K562 (cell line): ENCODE data around the gene ANKRD13D. TPM values are rescaled to one million over a fixed set of nuclear protein-coding genes. Genes with fewer than 3 reads are reported as not detected.

Experiments
- ATAC-seq: fragments of 200-7000 bp; cut with Tn5 transposase; 3 replicates; pipeline ENCODE4 v1.9.1; 2020; ENCODE audit warnings: moderate library complexity
- BruUV-seq: library from RNA; stranded (reverse); fragments of 400-500 nt; replicated peaks from 2 replicates; lab custom pipeline; 2021; lab: Mats Ljungman, UMichigan
- CTCF ChIA-PET: fragments of 300-600 bp; formaldehyde crosslinking; extraction: SDS; loops from one replicate; lab custom pipeline; 2021; ENCODE audit warnings: low intra/inter-chr PET ratio; lab: Yijun Ruan, JAX
- POLR2A ChIA-PET: fragments of 300-600, 350-650 bp; sonication (Branson Sonifier 250); formaldehyde crosslinking; extraction: SDS; loops from one replicate; lab custom pipeline; 2021; ENCODE audit warnings: antibody characterized with exemption, inconsistent platforms; lab: Yijun Ruan, JAX
- DNase-seq, 4 experiments: peaks; one replicate each; pipeline versions ENCODE4 v3.0.0 to v3.0.0-alpha.2; 2011 to 2018; ENCODE audit warnings: low spot score in 3 of 4, mixed read lengths in 3 of 4; ENCODE audit errors: extremely low read depth in 1 of 4
- FAIRE-seq: peaks from 2 replicates; lab custom pipeline; 2011; peaks lifted over from hg19 to GRCh38; lab: Jason Lieb, UNC
- H2AFZ ChIP-seq: 2 replicates; pipeline ENCODE4 v1.6.0; 2011; ENCODE audit warnings: low read depth, low read length, control low read depth, inconsistent platforms
- H3K27ac ChIP-seq: fragments of 200-600 bp; 3 replicates; pipeline ENCODE4 v1.8.0; 2011; ENCODE audit warnings: low read depth, mild to moderate bottlenecking, control low read depth, inconsistent platforms, low read length, moderate library complexity, mixed read lengths; ENCODE audit errors: extremely low read depth
- H3K27me3 ChIP-seq, 2 experiments: fragments of 300-600 bp in 1 of 2; 2 replicates in 1 of 2; 3 replicates in 1 of 2; pipeline versions ENCODE4 v1.6.0 to v1.8.0; 2011; ENCODE audit warnings: inconsistent platforms in 2 of 2, low read length in 2 of 2, mild to moderate bottlenecking in 1 of 2, mixed read lengths in 1 of 2, moderate library complexity in 1 of 2; ENCODE audit not compliant: control insufficient read depth in 2 of 2, insufficient read depth in 2 of 2
- H3K36me3 ChIP-seq: fragments of 300-600 bp; 3 replicates; pipeline ENCODE4 v1.8.0; 2011; ENCODE audit warnings: mild to moderate bottlenecking, low read length, inconsistent platforms; ENCODE audit not compliant: control insufficient read depth, insufficient read depth
- H3K4me1 ChIP-seq, 2 experiments: fragments of 200-600 bp in 1 of 2; replicated peaks in 1 of 2; 2 replicates in 1 of 2; 3 replicates in 1 of 2; pipeline versions ENCODE4 v1.5.1 to v1.8.0; 2011; ENCODE audit warnings: inconsistent platforms in 2 of 2, low read length in 2 of 2, mild to moderate bottlenecking in 1 of 2, mixed read lengths in 1 of 2, moderate library complexity in 1 of 2; ENCODE audit not compliant: control insufficient read depth in 2 of 2, insufficient read depth in 2 of 2
- H3K4me2 ChIP-seq: 2 replicates; pipeline ENCODE4 v1.6.1; 2011; ENCODE audit warnings: low read length, control low read depth, inconsistent platforms, mixed read lengths; ENCODE audit not compliant: insufficient read depth
- H3K4me3 ChIP-seq: fragments of 200-600 bp; sonication (generic), shearing (Covaris generic); 2 replicates; pipeline ENCODE4 v1.5.1; 2016; ENCODE audit warnings: control low read depth, inconsistent platforms
- H3K79me2 ChIP-seq: fragments of 200-600 bp; 3 replicates; pipeline ENCODE4 v1.8.0; 2011; ENCODE audit warnings: low read length, inconsistent platforms; ENCODE audit not compliant: control insufficient read depth, insufficient read depth
- H3K9ac ChIP-seq, 2 experiments: 2 replicates each; pipeline versions ENCODE4 v1.6.0 to v1.6.1; 2011; ENCODE audit warnings: low read depth in 2 of 2, low read length in 2 of 2, control low read depth in 1 of 2, inconsistent platforms in 1 of 2, mild to moderate bottlenecking in 1 of 2, mixed read lengths in 1 of 2; ENCODE audit not compliant: insufficient read depth in 1 of 2
- H3K9me1 ChIP-seq: one replicate; pipeline ENCODE4 v1.6.0; 2011; ENCODE audit warnings: inconsistent platforms, mild to moderate bottlenecking, low read length, moderate library complexity; ENCODE audit not compliant: control insufficient read depth, insufficient read depth
- H3K9me3 ChIP-seq: replicated peaks from 2 replicates; pipeline ENCODE4 v1.5.1; 2011; ENCODE audit warnings: low read depth, low read length, inconsistent platforms; ENCODE audit not compliant: control insufficient read depth, insufficient read depth
- H4K20me1 ChIP-seq: replicated peaks from 2 replicates; pipeline ENCODE4 v1.6.1; 2011; ENCODE audit warnings: low read length, inconsistent platforms, mixed read lengths; ENCODE audit not compliant: control insufficient read depth, insufficient read depth
- CHD2 ChIP-seq: IDR thresholded peaks from 2 replicates; pipeline ENCODE4 v1.6.1; 2011; ENCODE audit warnings: low read depth, low read length
- CREBBP ChIP-seq: IDR thresholded peaks from one replicate; pipeline ENCODE4 v1.6.1; 2012; ENCODE audit warnings: low read depth, mild to moderate bottlenecking, control low read depth, inconsistent platforms, low read length
- DACH1 ChIP-seq: fragments of 450-650 bp; IDR thresholded peaks from 2 replicates; pipeline ENCODE4 v1.6.1; 2018; ENCODE audit not compliant: partially characterized antibody
- PHTF2 ChIP-seq: fragments of 250-450 bp; sonication (Bioruptor Pico); IDR thresholded peaks from 2 replicates; pipeline ENCODE4 v1.5.0; 2021; ENCODE audit warnings: mild to moderate bottlenecking
- ZNF232 ChIP-seq: sonication (generic); formaldehyde crosslinking; IDR thresholded peaks from 2 replicates; pipeline ENCODE4 v1.8.0; 2022; ENCODE audit warnings: mild to moderate bottlenecking, missing genetic modification reagents
- ZNF41 ChIP-seq: fragments of 250-450 bp; sonication (Bioruptor Pico); conservative IDR thresholded peaks from 2 replicates; pipeline ENCODE4 v1.4.0; 2020; ENCODE audit warnings: mild to moderate bottlenecking
- ZNF766 ChIP-seq: fragments of 200-800 bp; sonication (Bioruptor generic); conservative IDR thresholded peaks from 2 replicates; pipeline ENCODE4 v1.6.1; 2016; ENCODE audit warnings: missing genetic modification characterization, missing compliant biosample characterization
- WGBS: fragments of 100-300 bp; shearing (Covaris generic); methylation state at CpG from one replicate; pipeline ENCODE4 v1.1.6; 2016; ENCODE audit warnings: low coverage, mixed read lengths; ENCODE audit not compliant: insufficient coverage; ENCODE audit errors: missing lambda C conversion rate; 5-methylcytosine and 5-hydroxymethylcytosine counted together
- in situ Hi-C: fragments of 300-500 bp; cut with MboI; formaldehyde crosslinking; loops from 4 replicates; pipeline ENCODE4 v1.15.0; 2018; ENCODE audit warnings: inconsistent platforms, mixed read lengths
- intact Hi-C: fragments of 100-400 bp; cut with micrococcal nuclease; formaldehyde crosslinking; loops from 2 replicates; pipeline ENCODE4 v1.14.2; 2022
- polyA plus RNA-seq, 8 experiments: library from polyadenylated mRNA; depleted of rRNA in 4 of 8; stranded (reverse) in 5 of 8; unstranded in 3 of 8; fragments of >200 nt; fragmentation: Nextera tagmentation in 2 of 8; fragmentation: Illumina TruSeq in 1 of 8; extraction: Ambion mirVana in 2 of 8; extraction: Trizol in 1 of 8; gene quantifications; 2 replicates each; pipeline versions ENCODE4 v1.2.1 to v1.2.3, GENCODE V29; 2011 to 2014; ENCODE audit warnings: inconsistent platforms in 1 of 8, missing spikeins in 1 of 8
- total RNA-seq, 7 experiments: library from RNA; depleted of rRNA in 6 of 7; stranded (reverse); fragments of >200 nt in 6 of 7; fragmentation: Illumina TruSeq in 2 of 7; extraction: Trizol in 2 of 7; gene quantifications; 2 replicates each; pipeline versions ENCODE4 v1.2.1 to v1.2.3, GENCODE V29; 2011 to 2021; ENCODE audit warnings: low replicate concordance in 1 of 7

Gene ANKRD13D
- total and polyA plus RNA-seq, 9 of the 15 experiments (the other 6 are each of a cell fraction or from before 2014, with no cell fraction given): 0.94 to 40.9 (median 22.4) TPM

GRCh38 chr11:67251841-67252240 lies 37.3 kb upstream of the ANKRD13D start:
- Histone ChIP-seq H3K9ac (no peak overlapping the region), H3K4me2 (no peak overlapping the region), H3K27ac (no peak overlapping the region), H3K4me3 (no peak overlapping the region), H4K20me1 (peaks cover 13% of the 10 kb centered on the region; the same call in 1 of the 2 replicates), H3K79me2 (peaks cover 2% of the 10 kb centered on the region; the same call in 2 of the 3 replicates), H2AFZ (no peak overlapping the region), H3K9me3 (no peaks in the 10 kb centered on the region), H3K27me3 (no peaks in the 10 kb centered on the region), H3K9me1 (no peaks in the 10 kb centered on the region)
- 100% methylated on average over 1 of the region's 1 CpG for WGBS
- ChIA-PET POLR2A (interaction anchor here (0.6 to 6.8 kb wide), 6 partner anchors 9 to 169 kb away, joined by 3 to 58 read pairs (median 4); no protein-coding TSS in a partner anchor), CTCF (no interaction called here)
- FAIRE-seq: no peak
- DNase-seq: no peak
- BruUV-seq: no TSS peak
- in situ Hi-C loops: no loop called here
- intact Hi-C loops: no loop called here
- TF ChIP-seq CREBBP (no peak), ZNF232 (no peak), ZNF41 (CRISPR knock-in tag) (no peak), DACH1 (no peak), ZNF766 (CRISPR knock-in tag) (no peak), CHD2 (no peak), PHTF2 (CRISPR knock-in tag) (no peak)
- TF ChIP-seq, all 486 proteins: peak for 0
- Histone ChIP-seq H3K36me3 (peaks cover 99% of the 10 kb centered on the region), H3K4me1 (peaks cover 1 to 16% of the 10 kb centered on the region in 2 experiments; a peak in 2 of 5 replicates)
- no peak; the same call in 2 of the 3 replicates for ATAC-seq
